Gastroesophageal sphincter (tissue), 4 donors: ENCODE results near the gene NTF4. TPM values are rescaled to one million over a fixed set of nuclear protein-coding genes. Genes with fewer than 3 reads are reported as not detected.
A peak's percentile ranks its signal among the peaks of the same experiment; 100 is the strongest.

Source experiments
- ATAC-seq: fragments of 150-250 bp; one replicate; pipeline ENCODE4 v1.9.1; 2016; ENCODE audit warnings: mild to moderate bottlenecking, moderate library complexity
- H3K27ac ChIP-seq, 4 donors: fragments of 200-600 bp; sonication (generic) in 3 of 4; 1 replicate in 3 of 4; 2 replicates in 1 of 4; pipeline ENCODE4 v1.5.1; 2016 to 2019
- H3K27me3 ChIP-seq: fragments of 200-600 bp; sonication (generic); one replicate; pipeline ENCODE4 v1.5.1; 2019
- H3K36me3 ChIP-seq, 2 donors: fragments of 200-600 bp; sonication (generic); one replicate each; pipeline ENCODE4 v1.5.1; 2019; ENCODE audit warnings: control low read depth in 1 of 2
- H3K4me1 ChIP-seq, 3 donors: fragments of 200-600 bp; sonication (generic); 1 replicate in 2 of 3; 2 replicates in 1 of 3; pipeline ENCODE4 v1.5.1; 2016 to 2019; ENCODE audit warnings: control low read depth in 2 of 3
- H3K4me3 ChIP-seq, 2 donors: fragments of 200-600 bp; sonication (generic); one replicate each; pipeline ENCODE4 v1.5.1; 2019; ENCODE audit warnings: mild to moderate bottlenecking in 1 of 2, moderate library complexity in 1 of 2
- H3K9me3 ChIP-seq, 3 donors: fragments of 200-600 bp; sonication (generic); one replicate each; pipeline ENCODE4 v1.5.1; 2017 to 2019; ENCODE audit warnings: control low read depth in 2 of 3
- CTCF ChIP-seq, 4 experiments: fragments of 200-600 bp in 2 of 4; fragments of 450-650 bp in 2 of 4; sonication (generic) in 1 of 4; IDR thresholded peaks; one replicate each; pipeline ENCODE4 v1.5.1; 2017 to 2019; ENCODE audit warnings: antibody characterized with exemption in 4 of 4, mild to moderate bottlenecking in 2 of 4, moderate library complexity in 2 of 4
- EP300 ChIP-seq: sonication (generic); formaldehyde crosslinking; IDR thresholded peaks from one replicate; pipeline ENCODE4 v1.6.1; 2017; ENCODE audit warnings: antibody characterized with exemption, mild to moderate bottlenecking
- POLR2A ChIP-seq, 2 donors: fragments of 450-650 bp; IDR thresholded peaks; one replicate each; pipeline ENCODE4 v1.6.1; 2017; ENCODE audit warnings: antibody characterized with exemption in 2 of 2, mild to moderate bottlenecking in 2 of 2, moderate library complexity in 1 of 2
- POLR2AphosphoS5 ChIP-seq: sonication (generic); formaldehyde crosslinking; IDR thresholded peaks from one replicate; pipeline ENCODE4 v1.6.1; 2017; ENCODE audit warnings: antibody characterized with exemption
- WGBS, 2 donors: methylation state at CpG; one replicate each; pipeline ENCODE4 v1.1.5; 2018; ENCODE audit warnings: low coverage in 1 of 2; 5-methylcytosine and 5-hydroxymethylcytosine counted together
- total RNA-seq, 4 donors: library from RNA; depleted of rRNA; stranded (reverse); fragments of >200 nt; gene quantifications; one replicate each; pipeline ENCODE4 v1.1.0, GENCODE V29; 2016

NTF4 gene
- total RNA-seq, 4 donors from 2014 or later: 0.37 TPM; not detected in 3

- no peak for ATAC-seq
- Histone ChIP-seq H3K27me3 (no peaks in the 10 kb centered on the region), H3K4me1 (peaks cover 0 to 35% (median 3%) of the 10 kb centered on the region in 3 donors), H3K9me3 (no peaks in the 10 kb centered on the region), H3K4me3 (no peak overlapping the region), H3K36me3 (peaks cover 0 to 47% of the 10 kb centered on the region in 2 donors), H3K27ac (peak overlapping the region in 1 of 4 donors; percentile 15)
- 58 to 68% methylated on average over 2 to 8 of the region's 8 CpGs for WGBS, 2 donors
- no peak for TF ChIP-seq CTCF (IDR thresholded peaks at IDR 0.05)
- no peak for TF ChIP-seq EP300
- no peak for TF ChIP-seq POLR2A (IDR thresholded peaks at IDR 0.05)
- no peak for TF ChIP-seq POLR2AphosphoS5
Observed at GRCh38 chr19:49109569-49110233, 45.1 kb upstream of the NTF4 start.

- Histone ChIP-seq H3K27me3 (no peaks in the 10 kb centered on the region), H3K9me3 (no peaks in the 10 kb centered on the region), H3K4me3 (no peak overlapping the region), H3K36me3 (peaks cover 0 to 53% of the 10 kb centered on the region in 2 donors), H3K4me1 (peaks cover 0 to 33% (median 3%) of the 10 kb centered on the region in 3 donors), H3K27ac (no peak overlapping the region)
- TF ChIP-seq EP300 (no peak), POLR2A (IDR thresholded peaks at IDR 0.05) (no peak), CTCF (IDR thresholded peaks at IDR 0.05) (no peak), POLR2AphosphoS5 (no peak)
- WGBS, 2 donors: 40 to 85% methylated on average over 2 to 3 of the region's 5 CpGs
- ATAC-seq: no peak
Observed at GRCh38 chr19:49109051-49109450, 44.4 kb upstream of the NTF4 start.

- 85 to 92% methylated on average over 13 to 35 of the region's 93 CpGs for WGBS, 2 donors
Observed at GRCh38 chr19:49107625-49108459, 43.2 kb upstream of the NTF4 start.

GRCh38 chr19:49106648-49107135 lies 42.1 kb upstream of the NTF4 start:
- WGBS, 2 donors: 59 to 63% methylated on average over 2 to 3 of the region's 12 CpGs
- TF ChIP-seq POLR2A (IDR thresholded peaks at IDR 0.05) (no peak), CTCF (IDR thresholded peaks at IDR 0.05) (peak in 3 of 4 experiments; percentile 65 to 73 (median 70))
- H3K27me3 ChIP-seq: no peaks in the 10 kb centered on the region
- H3K27ac ChIP-seq: no peak overlapping the region
- ATAC-seq: no peak
- no peaks in the 10 kb centered on the region for H3K9me3 ChIP-seq
- H3K36me3 ChIP-seq: peaks cover 0 to 77% of the 10 kb centered on the region in 2 donors
- peaks cover 0 to 16% (median 0%) of the 10 kb centered on the region in 3 donors for H3K4me1 ChIP-seq
- H3K4me3 ChIP-seq: no peak overlapping the region

More at GRCh38 chr19:49107625-49108459, 43.2 kb upstream of the NTF4 start:
- Histone ChIP-seq H3K4me3 (no peak overlapping the region), H3K4me1 (peaks cover 0 to 21% (median 0%) of the 10 kb centered on the region in 3 donors), H3K9me3 (no peaks in the 10 kb centered on the region), H3K27ac (no peak overlapping the region), H3K27me3 (no peaks in the 10 kb centered on the region), H3K36me3 (peaks cover 0 to 66% of the 10 kb centered on the region in 2 donors)
- TF ChIP-seq CTCF (IDR thresholded peaks at IDR 0.05): no peak
- TF ChIP-seq EP300: no peak
- no peak for TF ChIP-seq POLR2AphosphoS5
- TF ChIP-seq POLR2A (IDR thresholded peaks at IDR 0.05): no peak
- ATAC-seq: no peak
